Osteoblast (primary cell): ENCODE results near the gene RPS29. TPM values are rescaled to one million over a fixed set of nuclear protein-coding genes. Genes with fewer than 3 reads are reported as not detected.

ENCODE experiments used
- DNase-seq: peaks from one replicate; pipeline ENCODE4 v3.0.0; 2011; ENCODE audit warnings: low spot score, mixed read lengths; ENCODE audit not compliant: insufficient read length; ENCODE audit errors: missing footprints
- H2AFZ ChIP-seq: 2 replicates; pipeline ENCODE4 v1.6.0; 2011; ENCODE audit warnings: mild to moderate bottlenecking, low read length
- H3K27ac ChIP-seq: 2 replicates; pipeline ENCODE4 v1.5.1; 2011; ENCODE audit warnings: mild to moderate bottlenecking, low read depth, low read length, moderate library complexity
- H3K27me3 ChIP-seq: 2 replicates; pipeline ENCODE4 v1.6.0; 2012; ENCODE audit warnings: mild to moderate bottlenecking, control low read depth, inconsistent platforms, low read length, moderate library complexity; ENCODE audit not compliant: insufficient read depth
- H3K36me3 ChIP-seq: 2 replicates; pipeline ENCODE4 v1.5.1; 2011; ENCODE audit warnings: mild to moderate bottlenecking, low read length, control low read depth, moderate library complexity; ENCODE audit not compliant: insufficient read depth
- H3K4me1 ChIP-seq: 2 replicates; pipeline ENCODE4 v1.5.1; 2011; ENCODE audit warnings: mild to moderate bottlenecking, low read length, control low read depth, moderate library complexity; ENCODE audit not compliant: insufficient read depth
- H3K4me2 ChIP-seq: 2 replicates; pipeline ENCODE4 v1.6.0; 2011; ENCODE audit warnings: mild to moderate bottlenecking, low read length; ENCODE audit not compliant: insufficient read depth
- H3K4me3 ChIP-seq: fragments of 200-600 bp; sonication (generic); 3 replicates; pipeline ENCODE4 v1.5.1; 2012; ENCODE audit warnings: mild to moderate bottlenecking, low read length, inconsistent platforms; ENCODE audit not compliant: insufficient read depth
- H3K79me2 ChIP-seq: 2 replicates; pipeline ENCODE4 v1.6.0; 2012; ENCODE audit warnings: mild to moderate bottlenecking, low read length, control low read depth, inconsistent platforms; ENCODE audit not compliant: insufficient read depth
- H3K9me3 ChIP-seq: 2 replicates; pipeline ENCODE4 v1.5.1; 2011; ENCODE audit warnings: low read depth, low read length, control low read depth
- H4K20me1 ChIP-seq: 2 replicates; pipeline ENCODE4 v1.6.0; 2012; ENCODE audit warnings: mild to moderate bottlenecking, low read length, control low read depth; ENCODE audit not compliant: insufficient read depth
- CTCF ChIP-seq: IDR thresholded peaks from 2 replicates; pipeline ENCODE4 v1.5.1; 2011; ENCODE audit warnings: mild to moderate bottlenecking, low read depth, low read length, moderate library complexity; ENCODE audit errors: extremely low read depth
- total RNA-seq: library from RNA; depleted of rRNA; stranded (reverse); fragments of >200 nt; gene quantifications from 2 replicates; pipeline ENCODE4 v1.2.3, GENCODE V29; 2012

RPS29 gene
- total RNA-seq, 1 donor: 4,153 TPM

DNA sequence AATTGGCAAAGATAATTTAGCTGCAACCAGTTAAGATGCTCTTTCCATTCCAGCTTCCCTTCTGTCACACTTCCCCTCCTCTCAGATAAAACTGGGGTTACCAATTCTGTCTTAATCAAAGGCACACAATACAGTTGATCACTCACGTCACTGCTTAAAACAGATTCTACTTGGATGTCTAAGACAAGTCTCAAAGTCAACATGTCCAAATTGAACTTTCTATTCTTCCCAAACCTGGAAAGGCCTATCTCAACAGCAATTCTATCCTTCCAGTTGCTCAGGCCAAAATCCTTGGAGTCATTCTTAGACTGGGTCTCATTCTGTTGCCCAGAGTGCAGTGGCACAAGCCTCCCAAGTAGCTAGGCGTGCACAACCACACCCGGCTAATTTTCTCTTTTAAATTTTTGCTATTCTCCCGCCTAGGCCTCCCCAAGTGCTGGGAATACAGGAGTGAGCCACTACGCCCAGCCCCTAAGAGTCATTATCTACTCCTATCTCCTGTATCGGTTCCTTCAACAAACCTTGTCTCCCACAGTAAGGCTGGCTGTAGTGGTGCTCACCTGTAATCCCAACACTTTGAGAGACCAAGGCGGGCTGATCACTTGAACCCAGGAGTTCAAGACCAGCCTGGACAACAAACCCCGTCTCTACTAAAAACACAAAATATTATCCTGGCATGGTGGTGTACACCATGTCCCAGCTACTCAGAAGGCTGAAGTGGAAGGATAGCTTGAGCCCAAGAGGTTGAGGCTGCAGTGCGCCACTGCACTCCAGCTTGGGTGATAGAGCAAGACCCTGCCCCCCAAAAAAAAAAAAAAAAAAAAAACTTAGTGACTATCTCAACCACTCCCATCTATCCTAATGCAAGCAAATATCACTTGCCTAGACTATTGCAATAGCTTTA, 4.7 kb downstream of the RPS29 start:
- H3K36me3 ChIP-seq: peaks cover 44% of the 10 kb centered on the region
- no peaks in the 10 kb centered on the region for H3K27me3 ChIP-seq
- no peak overlapping the region for H2AFZ ChIP-seq
- no peaks in the 10 kb centered on the region for H3K9me3 ChIP-seq
- H4K20me1 ChIP-seq: peaks cover 43% of the 10 kb centered on the region
- H3K27ac ChIP-seq: no peak overlapping the region
- no peak for TF ChIP-seq CTCF
- H3K4me3 ChIP-seq: no peak overlapping the region
- no peak for DNase-seq
- H3K79me2 ChIP-seq: peaks cover 67% of the 10 kb centered on the region
- H3K4me1 ChIP-seq: peaks cover 19% of the 10 kb centered on the region
- no peak overlapping the region for H3K4me2 ChIP-seq

- DNase-seq: no peak
- Histone ChIP-seq H3K79me2 (peaks cover 54% of the 10 kb centered on the region), H3K4me3 (no peak overlapping the region), H3K27ac (no peak overlapping the region), H3K36me3 (peaks cover 47% of the 10 kb centered on the region), H2AFZ (no peak overlapping the region), H3K4me2 (no peak overlapping the region), H4K20me1 (peaks cover 36% of the 10 kb centered on the region), H3K27me3 (no peaks in the 10 kb centered on the region), H3K9me3 (no peaks in the 10 kb centered on the region), H3K4me1 (peaks cover 18% of the 10 kb centered on the region)
- TF ChIP-seq CTCF: no peak
Measured at GRCh38 chr14:49579841-49580240, 6.3 kb downstream of the RPS29 start.

DNA sequence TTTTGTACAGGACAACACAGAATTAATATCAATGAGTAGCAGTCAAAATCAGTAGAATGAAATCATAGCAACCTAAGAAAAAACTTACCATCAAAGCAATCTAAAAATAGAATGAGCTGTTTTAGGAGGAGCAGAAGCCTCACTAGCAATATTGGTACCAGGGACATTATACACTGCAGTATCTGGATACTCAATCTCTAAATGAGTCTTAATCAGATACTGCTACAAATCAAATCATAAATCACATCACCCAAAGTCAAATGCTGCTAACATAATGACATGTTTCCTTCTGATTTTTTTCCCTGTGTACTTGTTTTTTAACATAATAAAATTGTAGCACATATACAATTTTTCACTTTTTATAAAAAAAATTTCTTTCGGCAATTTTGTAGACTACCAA, 8.0 kb downstream of the RPS29 start:
- Histone ChIP-seq H3K79me2 (peaks cover 37% of the 10 kb centered on the region), H2AFZ (no peak overlapping the region), H3K9me3 (no peaks in the 10 kb centered on the region), H3K4me1 (peaks cover 4% of the 10 kb centered on the region), H3K36me3 (peaks cover 36% of the 10 kb centered on the region), H4K20me1 (peaks cover 19% of the 10 kb centered on the region), H3K27me3 (no peaks in the 10 kb centered on the region), H3K27ac (no peak overlapping the region), H3K4me3 (no peak overlapping the region), H3K4me2 (no peak overlapping the region)
- no peak for TF ChIP-seq CTCF
- no peak for DNase-seq

DNA sequence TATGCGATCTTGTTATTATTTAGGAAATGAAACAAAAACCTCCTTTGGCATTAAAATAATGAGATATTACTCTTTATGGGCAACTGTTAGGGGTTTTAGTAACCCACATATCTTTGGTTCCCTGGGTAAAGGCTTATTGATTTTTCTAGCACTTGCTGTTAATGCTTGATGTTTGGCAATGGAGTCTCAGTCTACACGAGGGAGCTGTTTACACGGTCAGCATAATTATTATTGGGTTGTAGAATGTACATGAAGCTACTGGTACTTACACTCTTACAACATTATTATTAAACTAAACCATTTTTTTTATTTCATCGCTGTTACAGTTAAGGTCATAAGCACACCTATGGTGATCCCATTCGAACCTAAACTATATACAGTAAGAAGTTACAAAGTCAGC, 12.1 kb downstream of the RPS29 start:
- no peaks in the 10 kb centered on the region for H3K79me2 ChIP-seq
- peaks cover 23% of the 10 kb centered on the region for H3K36me3 ChIP-seq
- H3K4me1 ChIP-seq: no peaks in the 10 kb centered on the region
- TF ChIP-seq CTCF: no peak
- no peak overlapping the region for H3K4me2 ChIP-seq
- H3K4me3 ChIP-seq: no peak overlapping the region
- H3K27me3 ChIP-seq: no peaks in the 10 kb centered on the region
- DNase-seq: no peak
- H3K9me3 ChIP-seq: no peaks in the 10 kb centered on the region
- H3K27ac ChIP-seq: no peak overlapping the region
- peaks cover 4% of the 10 kb centered on the region for H4K20me1 ChIP-seq
- H2AFZ ChIP-seq: no peak overlapping the region
